OCI-LY1 (cell line): ENCODE results near the gene CXCL14.

ENCODE experiments used
- CTCF ChIP-seq: fragments of 200-600 bp; sonication (generic), shearing (Covaris generic); IDR thresholded peaks from 2 replicates; pipeline ENCODE4 v1.5.1; 2017; ENCODE audit warnings: mild to moderate bottlenecking, antibody characterized with exemption, low read length, moderate library complexity, mixed read lengths
- EZH2 ChIP-seq: fragments of 200-600 bp; sonication (generic), shearing (Covaris generic); IDR thresholded peaks from 2 replicates; pipeline ENCODE4 v1.8.0; 2017; ENCODE audit warnings: borderline replicate concordance, mixed run types, mild to moderate bottlenecking, antibody characterized with exemption, low read length, moderate library complexity, mixed read lengths

GRCh38 chr5:135625486-135625885, 46.7 kb upstream of the CXCL14 start:
- TF ChIP-seq CTCF, result no peak
- no peak for TF ChIP-seq EZH2
